ENCODE results near the gene PRR7. TPM values are rescaled to one million over a fixed set of nuclear protein-coding genes. Genes with fewer than 3 reads are reported as not detected.

Gene PRR7
- total RNA-seq, 1 experiment from 2014 or later: 43.4 TPM

GRCh38 chr5:177423671-177424070 lies 22.9 kb upstream of the PRR7 start:
- DNase-seq (ENCODE audit: low read depth): no peak

- no peak for DNase-seq (ENCODE audit: low read depth)
Observed at GRCh38 chr5:177425196-177425800, 21.3 kb upstream of the PRR7 start.

- DNase-seq (ENCODE audit: low read depth): peak; percentile 100
Observed at GRCh38 chr5:177425801-177426565, 20.6 kb upstream of the PRR7 start.

GRCh38 chr5:177426566-177427210 lies 19.9 kb upstream of the PRR7 start, which contains the start of gene GRK6:
Gene GRK6 (plus strand): TSS chr5:177426676. CDS start chr5:177426846, 170 bp downstream.
- no peak for DNase-seq (ENCODE audit: low read depth)

- DNase-seq (ENCODE audit: low read depth): no peak
Observed at GRCh38 chr5:177427211-177427822, 19.3 kb upstream of the PRR7 start.

GRCh38 chr5:177427919-177428573 lies 18.6 kb upstream of the PRR7 start:
- DNase-seq (ENCODE audit: low read depth): no peak

GRCh38 chr5:177428574-177429217 lies 17.9 kb upstream of the PRR7 start:
- no peak for DNase-seq (ENCODE audit: low read depth)

GRCh38 chr5:177429248-177430040 lies 17.2 kb upstream of the PRR7 start:
- no peak for DNase-seq (ENCODE audit: low read depth)

GRCh38 chr5:177430140-177430951 lies 16.3 kb upstream of the PRR7 start:
- no peak for DNase-seq (ENCODE audit: low read depth)

- DNase-seq (ENCODE audit: low read depth): no peak
Observed at GRCh38 chr5:177430972-177431316, 15.7 kb upstream of the PRR7 start.

- DNase-seq (ENCODE audit: low read depth): no peak
Observed at GRCh38 chr5:177431317-177432142, 15.1 kb upstream of the PRR7 start.

- no peak for DNase-seq (ENCODE audit: low read depth)
Observed at GRCh38 chr5:177432143-177432838, 14.3 kb upstream of the PRR7 start.

GRCh38 chr5:177432839-177433657 lies 13.6 kb upstream of the PRR7 start:
- no peak for DNase-seq (ENCODE audit: low read depth)

- no peak for DNase-seq (ENCODE audit: low read depth)
Observed at GRCh38 chr5:177433658-177434217, 12.9 kb upstream of the PRR7 start.

- DNase-seq (ENCODE audit: low read depth): peak; percentile 63
Observed at GRCh38 chr5:177434437-177434836, 12.2 kb upstream of the PRR7 start.

GRCh38 chr5:177434942-177435738 lies 11.5 kb upstream of the PRR7 start:
- no peak for DNase-seq (ENCODE audit: low read depth)
